C4-2B (cell line): ENCODE results near the gene FKBP10.
"Not testable (repeated sequence)": the region's sequence is repeated elsewhere in the genome, so short reads cannot be mapped to it uniquely, and the experiment has no call there.

Source experiments
- ZFX ChIP-seq: fragments of 450-650 bp; IDR thresholded peaks from 2 replicates; pipeline ENCODE4 v1.6.1; 2017
- TF ChIP-seq, protein P1 (sequence below): fragments of 450-650 bp; conservative IDR thresholded peaks from 2 replicates; pipeline ENCODE4 v1.5.1; 2017; ENCODE audit warnings: mild to moderate bottlenecking

DNA sequence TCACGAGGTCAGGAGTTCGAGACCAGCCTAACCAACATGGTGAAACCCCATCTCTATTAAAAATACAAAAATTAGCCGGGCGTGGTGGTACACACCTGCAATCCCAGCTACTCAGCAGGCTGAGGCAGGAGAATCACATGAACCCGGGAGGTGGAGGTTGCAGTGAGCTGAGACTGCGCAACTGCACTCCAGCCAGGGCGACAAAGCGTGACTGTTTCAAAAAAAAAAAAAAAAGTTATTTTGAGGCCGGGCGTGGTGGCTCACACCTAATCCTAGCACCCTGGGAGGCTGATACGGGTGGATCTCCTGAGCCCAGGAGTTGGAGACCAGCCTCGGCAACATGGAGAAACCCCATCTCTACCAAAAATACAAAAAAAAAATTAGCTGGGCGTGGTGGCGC lies 38.6 kb downstream of the FKBP10 start:
- TF ChIP-seq, protein P1, sequence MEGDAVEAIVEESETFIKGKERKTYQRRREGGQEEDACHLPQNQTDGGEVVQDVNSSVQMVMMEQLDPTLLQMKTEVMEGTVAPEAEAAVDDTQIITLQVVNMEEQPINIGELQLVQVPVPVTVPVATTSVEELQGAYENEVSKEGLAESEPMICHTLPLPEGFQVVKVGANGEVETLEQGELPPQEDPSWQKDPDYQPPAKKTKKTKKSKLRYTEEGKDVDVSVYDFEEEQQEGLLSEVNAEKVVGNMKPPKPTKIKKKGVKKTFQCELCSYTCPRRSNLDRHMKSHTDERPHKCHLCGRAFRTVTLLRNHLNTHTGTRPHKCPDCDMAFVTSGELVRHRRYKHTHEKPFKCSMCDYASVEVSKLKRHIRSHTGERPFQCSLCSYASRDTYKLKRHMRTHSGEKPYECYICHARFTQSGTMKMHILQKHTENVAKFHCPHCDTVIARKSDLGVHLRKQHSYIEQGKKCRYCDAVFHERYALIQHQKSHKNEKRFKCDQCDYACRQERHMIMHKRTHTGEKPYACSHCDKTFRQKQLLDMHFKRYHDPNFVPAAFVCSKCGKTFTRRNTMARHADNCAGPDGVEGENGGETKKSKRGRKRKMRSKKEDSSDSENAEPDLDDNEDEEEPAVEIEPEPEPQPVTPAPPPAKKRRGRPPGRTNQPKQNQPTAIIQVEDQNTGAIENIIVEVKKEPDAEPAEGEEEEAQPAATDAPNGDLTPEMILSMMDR: not testable (repeated sequence)
- not testable (repeated sequence) for TF ChIP-seq ZFX
